ENCODE measurements around the gene TLR10. TPM values are rescaled to one million over a fixed set of nuclear protein-coding genes. Genes with fewer than 3 reads are reported as not detected.

TLR10 gene
- total and polyA plus RNA-seq, 9 of the 15 experiments (the other 6 are each of a cell fraction or from before 2014, with no cell fraction given), result 0.03 to 0.05 TPM; not detected in 7

DNA sequence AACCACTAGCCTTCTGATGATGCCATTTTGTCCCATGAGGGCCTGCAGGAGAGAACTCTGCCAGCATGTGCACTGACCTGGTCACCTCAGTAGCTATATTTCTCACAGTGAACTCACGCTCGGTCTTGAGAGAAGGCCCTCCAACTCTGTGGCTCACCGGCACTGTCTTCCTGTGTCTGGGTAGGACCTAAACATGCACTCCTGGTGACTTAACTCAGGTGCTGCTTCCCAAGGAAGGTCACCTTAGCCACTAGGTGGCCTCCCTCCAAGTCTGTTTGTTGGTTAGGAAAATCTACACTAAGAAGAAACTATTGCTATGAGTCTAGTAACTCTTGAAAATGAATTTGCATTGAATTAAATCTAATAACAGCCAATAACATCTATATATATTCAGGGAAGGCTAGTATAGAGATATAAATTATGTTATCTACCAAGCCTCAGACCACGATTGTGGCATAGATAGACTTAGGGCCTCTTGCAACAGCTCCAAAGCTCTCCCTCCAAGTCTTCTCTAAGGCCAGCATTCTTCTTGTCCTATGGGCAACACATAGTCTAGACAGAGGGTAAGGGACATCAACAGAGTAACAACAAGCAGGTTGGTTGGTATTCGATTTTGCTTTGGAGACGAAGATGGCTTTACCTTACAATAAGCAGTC lies 24.7 kb downstream of the TLR10 start:
- Histone ChIP-seq H3K79me2 (ENCODE audit: control insufficient read depth, insufficient read depth, low read length) (no peaks in the 10 kb centered on the region), H3K36me3 (ENCODE audit: control insufficient read depth, insufficient read depth, low read length) (no peaks in the 10 kb centered on the region), H3K27me3 (ENCODE audit: control insufficient read depth in 2 of 2, insufficient read depth in 2 of 2, low read length in 2 of 2) (peaks cover 6 to 23% of the 10 kb centered on the region in 2 experiments), H3K9ac (ENCODE audit: insufficient read depth in 1 of 2, low read depth in 2 of 2, low read length in 2 of 2) (no peak overlapping the region), H3K9me1 (ENCODE audit: control insufficient read depth, insufficient read depth, low read length) (no peaks in the 10 kb centered on the region), H3K4me1 (replicated peaks in 1 of 2; ENCODE audit: control insufficient read depth in 2 of 2, insufficient read depth in 2 of 2, low read length in 2 of 2) (peaks cover 5 to 6% of the 10 kb centered on the region in 2 experiments; a peak in 3 of 5 replicates), H2AFZ (ENCODE audit: low read depth, low read length) (no peak overlapping the region; the same call in 1 of the 2 replicates), H4K20me1 (replicated peaks; ENCODE audit: control insufficient read depth, insufficient read depth, low read length) (no peaks in the 10 kb centered on the region), H3K27ac (ENCODE audit: extremely low read depth, low read depth, low read length) (no peak overlapping the region), H3K4me3 (no peak overlapping the region), H3K4me2 (ENCODE audit: insufficient read depth, low read length) (no peak overlapping the region), H3K9me3 (replicated peaks; ENCODE audit: control insufficient read depth, insufficient read depth, low read depth, low read length) (no peaks in the 10 kb centered on the region)
- in situ Hi-C loops (cut with MboI), result no loop called here
- DNase-seq (ENCODE audit: extremely low read depth in 1 of 4, low spot score in 3 of 4), result peak in 3 of 4 experiments; percentile 16 to 40 (median 20)
- TF ChIP-seq ZNF431 (CRISPR knock-in tag; IDR thresholded peaks at IDR 0.05), result no peak
- no peak for TF ChIP-seq GABPA (tag; conservative IDR thresholded peaks at IDR 0.05; ENCODE audit: low read depth)
- TF ChIP-seq, protein P1, sequence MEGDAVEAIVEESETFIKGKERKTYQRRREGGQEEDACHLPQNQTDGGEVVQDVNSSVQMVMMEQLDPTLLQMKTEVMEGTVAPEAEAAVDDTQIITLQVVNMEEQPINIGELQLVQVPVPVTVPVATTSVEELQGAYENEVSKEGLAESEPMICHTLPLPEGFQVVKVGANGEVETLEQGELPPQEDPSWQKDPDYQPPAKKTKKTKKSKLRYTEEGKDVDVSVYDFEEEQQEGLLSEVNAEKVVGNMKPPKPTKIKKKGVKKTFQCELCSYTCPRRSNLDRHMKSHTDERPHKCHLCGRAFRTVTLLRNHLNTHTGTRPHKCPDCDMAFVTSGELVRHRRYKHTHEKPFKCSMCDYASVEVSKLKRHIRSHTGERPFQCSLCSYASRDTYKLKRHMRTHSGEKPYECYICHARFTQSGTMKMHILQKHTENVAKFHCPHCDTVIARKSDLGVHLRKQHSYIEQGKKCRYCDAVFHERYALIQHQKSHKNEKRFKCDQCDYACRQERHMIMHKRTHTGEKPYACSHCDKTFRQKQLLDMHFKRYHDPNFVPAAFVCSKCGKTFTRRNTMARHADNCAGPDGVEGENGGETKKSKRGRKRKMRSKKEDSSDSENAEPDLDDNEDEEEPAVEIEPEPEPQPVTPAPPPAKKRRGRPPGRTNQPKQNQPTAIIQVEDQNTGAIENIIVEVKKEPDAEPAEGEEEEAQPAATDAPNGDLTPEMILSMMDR (IDR thresholded peaks at IDR 0.05 in 2 of 3, conservative IDR thresholded peaks at IDR 0.05 in 1 of 3; ENCODE audit: insufficient read depth in 2 of 3, low read depth in 1 of 3, low read length in 3 of 3), result peak; percentile 30 to 53 (median 31); a peak in 5 of 6 replicates
- TF ChIP-seq ELF2 (CRISPR knock-in tag; IDR thresholded peaks at IDR 0.05), result no peak
- peak; percentile 13 to 31; a peak in 1 of 4 replicates for TF ChIP-seq RAD21 (CRISPR knock-in tag; conservative IDR thresholded peaks at IDR 0.05 in 1 of 2, IDR thresholded peaks at IDR 0.05 in 1 of 2)
- TF ChIP-seq, protein P2, sequence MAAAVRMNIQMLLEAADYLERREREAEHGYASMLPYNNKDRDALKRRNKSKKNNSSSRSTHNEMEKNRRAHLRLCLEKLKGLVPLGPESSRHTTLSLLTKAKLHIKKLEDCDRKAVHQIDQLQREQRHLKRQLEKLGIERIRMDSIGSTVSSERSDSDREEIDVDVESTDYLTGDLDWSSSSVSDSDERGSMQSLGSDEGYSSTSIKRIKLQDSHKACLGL (CRISPR knock-in tag; IDR thresholded peaks at IDR 0.05; ENCODE audit: borderline replicate concordance, poor library complexity, severe bottlenecking), result no peak
- TF ChIP-seq CXXC5 (CRISPR knock-in tag; IDR thresholded peaks at IDR 0.05), result no peak
- no peak for TF ChIP-seq ETS2 (tag; IDR thresholded peaks at IDR 0.05; ENCODE audit: borderline replicate concordance, poor library complexity, severe bottlenecking)
- TF ChIP-seq ZFPM2 (CRISPR knock-in tag; IDR thresholded peaks at IDR 0.05), result no peak
- 26% methylated on average over 6 of the region's 6 CpGs for WGBS (ENCODE audit: insufficient coverage, low coverage, missing lambda C conversion rate)
- no TSS peak for BruUV-seq (replicated peaks)
- intact Hi-C loops (cut with micrococcal nuclease), result loop anchor here (1.0 to 5.0 kb wide), 4 partner anchors 44 to 377 kb away; partner anchors contain the start of genes TLR1 and TLR6
- CTCF ChIA-PET (ENCODE audit: low intra/inter-chr PET ratio), result no interaction called here
- no peak for FAIRE-seq
- POLR2A ChIA-PET, result interaction anchor here (0.5 to 1.0 kb wide), 2 partner anchors 25 to 1277 kb away, joined by 3 to 4 read pairs; partner anchors contain the start of gene TLR10
- peak; percentile 50; the same call in 2 of the 3 replicates for ATAC-seq

Data from K562 (cell line).